ENCODE data around the gene KDSR.

KDSR gene

GRCh38 chr18:63302636-63303405, 64.2 kb downstream of the KDSR start:
- no peak for DNase-seq

DNA sequence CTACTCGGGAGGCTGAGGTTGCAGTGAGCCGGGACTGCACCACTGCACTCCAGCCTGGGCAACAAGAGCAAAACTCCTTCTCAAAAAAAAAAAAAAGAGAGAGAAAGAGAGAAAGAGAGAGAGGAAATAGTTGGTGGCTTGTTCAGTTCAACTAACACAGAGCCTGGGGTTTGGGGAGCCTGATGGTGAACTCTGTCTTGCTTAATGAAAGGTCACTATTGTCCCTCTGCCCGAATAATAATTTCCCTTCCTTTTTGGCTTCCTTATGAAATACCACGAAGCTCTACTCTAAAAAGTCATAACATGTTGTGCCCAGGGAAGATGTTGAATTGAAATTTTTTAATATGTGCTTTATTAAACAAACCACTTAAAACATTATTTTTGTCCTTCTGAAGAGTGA, 64.8 kb downstream of the KDSR start:
- no peak for DNase-seq

- no peak for DNase-seq
These were observed 65.6 kb downstream of the KDSR start for GRCh38 chr18:63301434-63301833.

DNA sequence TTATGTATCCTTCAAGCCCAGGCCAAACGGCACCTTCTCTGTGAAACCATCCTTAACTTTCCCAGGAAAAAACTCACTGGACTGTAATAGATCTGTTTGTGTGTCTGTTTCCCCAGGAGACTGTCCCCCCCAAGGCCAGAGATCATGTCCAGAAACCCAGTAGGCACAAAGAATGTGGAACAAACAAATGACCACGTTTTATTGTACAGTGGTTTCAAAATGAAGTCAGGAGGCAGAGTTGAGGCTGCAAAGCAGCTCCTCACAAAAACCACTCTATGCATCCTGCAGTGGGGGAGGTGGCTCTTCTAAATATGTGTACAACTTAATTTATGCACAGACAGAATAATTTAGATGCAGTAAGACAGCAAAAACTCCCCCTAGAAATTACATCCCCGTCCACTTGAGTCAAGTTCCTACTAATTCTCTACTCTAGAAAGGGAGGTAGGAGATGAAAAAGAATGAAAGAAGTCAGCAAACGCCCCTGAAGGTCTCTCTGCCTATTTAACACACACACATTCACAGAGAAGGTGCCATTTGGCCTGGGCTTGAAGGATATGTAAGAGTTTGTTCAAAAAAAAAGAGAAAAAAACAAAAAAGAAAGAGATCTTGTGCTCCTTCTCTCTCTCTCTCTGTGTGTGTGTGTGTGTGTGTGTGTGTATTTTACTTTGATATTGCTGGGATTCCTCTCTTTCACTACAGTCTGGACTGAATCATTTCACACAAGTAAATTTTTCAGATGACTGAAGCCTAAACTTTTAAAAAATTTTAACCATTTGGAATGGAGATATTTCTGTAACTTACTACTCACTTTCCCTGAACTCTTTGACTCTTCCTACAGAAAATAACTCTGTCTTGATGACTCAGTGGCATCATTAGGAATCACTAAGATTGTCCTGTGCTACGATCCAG, 66.9 kb downstream of the KDSR start:
- no peak for DNase-seq

DNA sequence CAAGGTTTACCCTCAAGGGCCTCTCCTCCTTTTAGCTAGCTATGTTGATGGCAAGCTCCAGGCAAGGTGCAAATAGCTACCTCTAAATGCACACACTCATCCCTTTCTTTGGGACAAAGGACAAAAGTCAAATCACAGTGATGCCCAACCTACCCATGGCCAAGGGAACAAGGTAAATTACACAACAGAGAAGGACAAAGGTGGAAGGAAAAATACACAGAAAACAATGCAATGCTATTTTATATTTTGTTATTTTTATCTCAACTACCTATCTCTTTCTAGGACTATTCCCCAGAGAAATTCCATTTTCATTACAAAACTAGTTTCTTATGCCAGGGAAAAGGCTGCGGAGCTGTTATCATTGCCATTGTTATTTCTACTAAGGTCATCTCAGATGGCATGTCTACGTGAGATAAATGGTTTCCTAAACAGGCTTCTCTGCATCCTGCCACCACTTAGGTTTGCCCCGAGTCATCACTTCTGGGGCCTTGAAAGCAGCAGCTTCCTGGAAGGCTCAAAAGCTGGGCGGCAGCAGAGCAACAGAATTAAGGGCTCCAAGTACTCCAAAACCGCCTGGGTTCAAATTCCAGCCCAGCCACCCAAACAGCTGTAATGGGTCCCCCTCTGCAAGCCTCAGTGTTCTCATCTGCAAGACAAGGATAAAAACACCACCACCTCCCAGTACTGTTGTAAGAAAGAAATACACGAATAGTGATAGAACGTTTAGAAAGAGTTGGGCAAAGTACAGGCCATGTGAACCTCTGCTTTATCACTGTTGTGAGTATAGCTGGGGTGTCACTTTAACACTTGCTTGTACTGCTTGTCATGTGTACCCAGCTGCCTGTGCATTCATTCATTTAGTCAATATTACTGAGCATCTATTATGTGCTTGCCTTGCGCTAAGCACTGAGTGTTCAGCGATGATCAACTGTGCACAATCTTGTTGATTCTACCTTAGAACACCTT, 68.3 kb downstream of the KDSR start:
- peak in 2 of 4 experiments; percentile 5 to 6 for DNase-seq

GRCh38 chr18:63297687-63298399, 69.2 kb downstream of the KDSR start:
- DNase-seq = no peak

GRCh38 chr18:63293935-63294334, 73.1 kb downstream of the KDSR start:
- no peak for DNase-seq

GRCh38 chr18:63292831-63293683, 73.9 kb downstream of the KDSR start:
- DNase-seq = peak in 1 of 4 experiments; percentile 9

DNA sequence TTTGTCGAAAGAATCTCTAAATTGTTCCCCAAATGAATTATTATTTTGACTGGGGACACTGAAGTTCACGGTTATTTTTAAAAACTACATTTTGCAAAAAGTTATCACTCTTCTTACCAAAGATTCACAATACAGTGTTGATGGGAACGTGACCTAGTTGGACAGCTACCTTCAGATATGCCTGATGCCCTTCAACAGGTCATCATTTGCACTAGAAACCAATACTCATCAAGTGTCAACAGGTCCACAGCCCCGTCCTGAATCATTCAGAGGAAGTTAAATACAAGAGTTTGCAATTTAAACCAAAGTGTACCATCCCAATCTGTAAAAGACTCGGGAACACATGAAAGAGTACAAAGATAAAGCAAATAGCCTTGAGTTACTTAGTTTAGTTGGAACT, 75.7 kb downstream of the KDSR start:
- DNase-seq = no peak

DNA sequence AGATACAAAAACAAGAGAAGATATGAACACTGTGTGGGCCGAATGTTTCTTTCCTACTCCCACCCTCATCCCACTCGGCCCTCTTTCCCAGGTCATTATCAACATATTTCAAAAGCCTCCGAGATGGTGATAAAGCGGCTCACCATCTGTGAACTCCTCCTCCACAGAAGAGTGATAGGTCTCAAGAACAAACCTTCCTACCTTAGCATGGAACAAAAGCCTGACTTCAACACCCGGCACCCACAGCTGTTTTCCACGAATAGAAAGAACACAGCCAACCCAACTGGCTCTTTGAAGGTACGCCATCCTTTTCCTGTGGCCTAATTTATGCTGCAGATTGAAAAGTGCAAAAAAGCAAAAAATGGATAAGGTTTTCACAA, 76.2 kb downstream of the KDSR start:
- no peak for DNase-seq

GRCh38 chr18:63290166-63290820, 76.7 kb downstream of the KDSR start:
- DNase-seq = no peak

GRCh38 chr18:63288311-63288710, 78.7 kb downstream of the KDSR start:
- no peak for DNase-seq

- no peak for DNase-seq
These were observed 79.2 kb downstream of the KDSR start for GRCh38 chr18:63287691-63288220.

DNA sequence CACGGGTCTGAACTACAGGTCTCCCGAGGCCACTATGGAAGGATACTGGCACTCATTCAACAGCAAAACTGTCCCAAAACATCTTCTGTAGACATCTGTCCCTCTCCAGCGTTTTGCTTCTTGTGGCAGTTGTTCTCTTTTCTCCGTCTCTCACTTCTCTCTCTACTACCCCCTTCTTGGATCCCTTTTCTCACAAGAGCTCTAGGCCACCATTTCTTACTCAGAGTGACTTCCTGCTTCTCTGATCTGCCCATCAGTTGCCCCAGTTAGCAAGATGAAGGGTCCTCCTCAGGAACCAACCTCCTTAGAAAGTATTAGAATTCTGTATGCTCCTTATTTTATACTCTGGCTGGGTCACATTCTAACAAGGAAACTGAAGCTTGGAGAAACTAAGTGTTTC, 80.1 kb downstream of the KDSR start:
- DNase-seq = no peak

DNA sequence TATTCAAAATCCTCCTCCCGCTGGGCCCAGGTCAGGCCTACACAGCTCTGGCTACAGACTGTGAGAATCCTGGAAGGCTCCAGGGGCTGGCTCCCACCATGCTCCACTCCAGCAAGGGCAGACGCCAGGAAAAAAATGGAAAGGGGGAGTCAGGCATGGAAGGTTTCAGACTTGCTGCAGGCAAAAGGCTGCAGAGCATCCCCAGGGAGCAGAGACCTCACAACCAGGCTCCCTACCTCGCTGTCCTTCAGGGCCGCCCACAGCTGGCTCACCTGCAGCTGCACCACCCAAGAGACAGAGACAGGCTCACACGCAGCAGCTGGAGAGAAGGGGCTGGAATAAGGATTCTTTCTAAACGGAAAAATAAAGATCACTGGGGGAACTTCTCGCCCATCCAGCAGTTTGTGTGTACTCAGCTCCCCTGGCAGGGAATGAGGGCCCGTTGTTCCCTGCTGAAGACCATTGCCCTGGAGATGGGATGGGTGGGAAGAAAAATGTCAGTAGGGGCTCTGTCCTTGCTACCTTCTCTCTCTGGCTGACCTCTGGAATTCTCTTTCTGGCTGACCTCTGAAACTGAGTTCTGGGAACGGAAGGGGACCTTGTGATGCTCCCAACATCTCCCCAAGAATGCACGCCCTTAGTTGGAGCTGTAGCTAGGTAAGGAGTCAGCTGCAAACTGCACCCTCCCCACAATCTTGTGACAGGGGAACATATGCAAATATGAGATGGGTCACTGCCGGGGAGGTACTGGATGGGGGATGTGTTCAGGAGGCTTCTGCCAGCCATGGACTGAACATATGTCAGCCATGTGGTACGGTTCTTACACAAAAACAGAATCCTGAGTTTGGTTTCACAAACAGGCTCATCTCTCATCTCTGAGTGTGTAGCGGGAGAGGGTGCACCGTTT, 81.9 kb downstream of the KDSR start:
- DNase-seq = no peak

DNA sequence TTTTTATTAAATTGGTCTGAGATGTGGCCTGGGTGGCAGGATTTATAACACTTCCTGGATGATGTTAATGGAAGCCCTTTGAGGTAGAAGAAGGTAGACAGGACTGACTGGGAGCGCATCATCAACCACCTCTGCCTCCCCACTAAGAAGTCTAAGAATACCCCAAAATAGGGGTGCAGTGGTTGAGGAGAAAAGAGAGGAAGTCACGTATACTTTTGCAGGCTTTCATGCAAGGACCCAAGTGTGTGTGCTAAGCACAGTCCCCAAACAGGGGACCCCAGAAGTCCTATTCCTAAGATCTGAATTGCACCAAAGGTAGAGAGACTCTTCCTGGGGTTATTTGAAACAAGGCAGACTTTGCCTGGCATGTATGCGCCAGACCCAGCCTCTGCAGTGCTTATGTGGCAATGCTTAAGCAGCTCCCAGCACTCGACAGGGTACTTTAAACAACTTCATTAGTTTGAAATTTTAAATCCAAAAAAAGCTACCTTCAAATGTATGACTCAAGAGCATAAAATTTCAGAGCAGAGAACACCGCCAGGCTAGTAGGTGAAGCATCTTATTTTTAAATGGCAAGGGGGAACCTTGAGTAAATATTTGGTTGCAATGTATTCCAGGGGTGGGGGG, 82.7 kb downstream of the KDSR start:
- no peak for DNase-seq

GRCh38 chr18:63283305-63284094, 83.5 kb downstream of the KDSR start:
- no peak for DNase-seq

DNA sequence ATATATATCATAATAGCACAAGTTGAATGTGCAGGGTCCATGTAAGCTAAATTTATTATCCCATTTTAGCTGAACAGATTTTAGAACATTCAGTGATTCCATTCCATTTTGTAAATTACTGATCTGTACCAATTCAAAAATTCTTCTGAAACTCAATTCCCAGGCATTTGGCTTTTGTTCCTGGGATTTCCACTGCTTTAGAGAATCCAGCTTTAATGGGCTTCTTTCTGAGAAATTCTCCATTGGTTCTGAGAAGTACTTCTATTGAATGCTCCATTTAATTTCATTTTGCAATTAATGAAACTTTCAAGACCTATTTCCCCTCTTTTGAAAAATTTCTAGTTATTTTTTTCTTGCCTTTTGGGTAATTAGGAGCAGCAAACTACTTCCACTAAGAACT, 84.2 kb downstream of the KDSR start:
- DNase-seq = no peak

All from activated CD4-positive, CD25-positive, alpha-beta regulatory T cell (primary cell).